T47D (cell line): ENCODE data around the gene NR2C2.

Experiments used
- DNase-seq, 2 experiments: peaks; one replicate each; pipeline versions ENCODE4 v3.0.0 to v3.0.0-alpha.2; 2011 to 2012; ENCODE audit warnings: low read depth in 1 of 2, low spot score in 1 of 2
- JUND ChIP-seq: IDR thresholded peaks from 2 replicates; pipeline ENCODE4 v1.6.1; 2012; ENCODE audit warnings: low read depth
- in situ Hi-C: cut with HindIII; loops from 2 replicates; pipeline ENCODE4 v1.10.0; 2016; ENCODE audit warnings: low sequenced_read_pairs, low pct_unique_long_range_greater_than_20kb

NR2C2 gene

GRCh38 chr3:14913071-14913925 is 34.1 kb upstream of the NR2C2 start:
- in situ Hi-C loops, result no loop called here

GRCh38 chr3:14913926-14914778 is 33.2 kb upstream of the NR2C2 start:
- no peak for DNase-seq
- in situ Hi-C loops, result no loop called here
- no peak for TF ChIP-seq JUND

More at GRCh38 chr3:14913071-14913925, 34.1 kb upstream of the NR2C2 start:
- TF ChIP-seq JUND, result no peak
- DNase-seq, result peak; percentile 56 to 69

- in situ Hi-C loops, result no loop called here
- DNase-seq, result peak in 1 of 2 experiments; percentile 59
- no peak for TF ChIP-seq JUND
Measured at GRCh38 chr3:14914779-14915117, 32.6 kb upstream of the NR2C2 start.

- in situ Hi-C loops, result no loop called here
- peak in 1 of 2 experiments; percentile 62 for DNase-seq
- no peak for TF ChIP-seq JUND
Measured at GRCh38 chr3:14915636-14916222, 31.7 kb upstream of the NR2C2 start.

GRCh38 chr3:14918356-14918860 is 29.0 kb upstream of the NR2C2 start:
- no peak for DNase-seq
- in situ Hi-C loops, result no loop called here
- TF ChIP-seq JUND, result no peak

GRCh38 chr3:14920536-14920935 is 26.8 kb upstream of the NR2C2 start:
- no peak for TF ChIP-seq JUND
- in situ Hi-C loops, result no loop called here
- no peak for DNase-seq

- TF ChIP-seq JUND, result no peak
- in situ Hi-C loops, result no loop called here
- peak; percentile 69 to 86 for DNase-seq
Measured at GRCh38 chr3:14921034-14921616, 26.3 kb upstream of the NR2C2 start.

GRCh38 chr3:14921811-14922705 is 25.3 kb upstream of the NR2C2 start:
- in situ Hi-C loops, result no loop called here
- DNase-seq, result no peak
- TF ChIP-seq JUND, result no peak

- no peak for TF ChIP-seq JUND
- in situ Hi-C loops, result no loop called here
- DNase-seq, result no peak
Measured at GRCh38 chr3:14922863-14923262, 24.5 kb upstream of the NR2C2 start.

GRCh38 chr3:14923476-14923875 is 23.9 kb upstream of the NR2C2 start:
- no peak for DNase-seq
- TF ChIP-seq JUND, result no peak
- in situ Hi-C loops, result no loop called here
